ENCODE data around the gene SURF4. TPM values are rescaled to one million over a fixed set of nuclear protein-coding genes. Genes with fewer than 3 reads are reported as not detected.

SURF4 gene
- total and polyA plus RNA-seq, 3 donors from 2014 or later = 150 to 163 (median 151) TPM

DNA sequence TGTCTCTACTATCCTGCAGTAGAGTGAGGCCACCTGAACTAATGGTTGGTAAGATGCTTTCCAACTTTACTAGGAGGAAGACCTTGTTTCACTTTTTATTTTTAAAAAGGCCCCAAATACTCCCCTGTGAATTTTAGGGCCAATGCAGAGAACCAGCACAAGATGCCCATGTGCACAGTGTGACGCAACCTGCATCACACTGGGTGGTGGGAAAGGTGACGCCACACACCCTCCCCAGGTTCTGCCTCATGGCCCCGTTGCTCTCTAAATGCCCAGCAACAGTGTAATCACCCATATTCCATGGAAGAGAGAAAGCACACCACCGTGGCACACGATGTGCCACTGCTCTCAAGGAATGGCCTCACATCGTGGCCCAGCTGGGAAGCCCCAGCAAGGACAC is 6.4 kb downstream of the SURF4 start:
- no peaks in the 10 kb centered on the region for H3K9me3 ChIP-seq
- intact Hi-C loops (cut with DNase I; ENCODE audit: low total_unique reads) = no loop called here
- TF ChIP-seq POLR2A (IDR thresholded peaks at IDR 0.05) = no peak
- TF ChIP-seq, protein P1, sequence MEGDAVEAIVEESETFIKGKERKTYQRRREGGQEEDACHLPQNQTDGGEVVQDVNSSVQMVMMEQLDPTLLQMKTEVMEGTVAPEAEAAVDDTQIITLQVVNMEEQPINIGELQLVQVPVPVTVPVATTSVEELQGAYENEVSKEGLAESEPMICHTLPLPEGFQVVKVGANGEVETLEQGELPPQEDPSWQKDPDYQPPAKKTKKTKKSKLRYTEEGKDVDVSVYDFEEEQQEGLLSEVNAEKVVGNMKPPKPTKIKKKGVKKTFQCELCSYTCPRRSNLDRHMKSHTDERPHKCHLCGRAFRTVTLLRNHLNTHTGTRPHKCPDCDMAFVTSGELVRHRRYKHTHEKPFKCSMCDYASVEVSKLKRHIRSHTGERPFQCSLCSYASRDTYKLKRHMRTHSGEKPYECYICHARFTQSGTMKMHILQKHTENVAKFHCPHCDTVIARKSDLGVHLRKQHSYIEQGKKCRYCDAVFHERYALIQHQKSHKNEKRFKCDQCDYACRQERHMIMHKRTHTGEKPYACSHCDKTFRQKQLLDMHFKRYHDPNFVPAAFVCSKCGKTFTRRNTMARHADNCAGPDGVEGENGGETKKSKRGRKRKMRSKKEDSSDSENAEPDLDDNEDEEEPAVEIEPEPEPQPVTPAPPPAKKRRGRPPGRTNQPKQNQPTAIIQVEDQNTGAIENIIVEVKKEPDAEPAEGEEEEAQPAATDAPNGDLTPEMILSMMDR (IDR thresholded peaks at IDR 0.05) = no peak
- no peak overlapping the region for H3K4me3 ChIP-seq
- no peaks in the 10 kb centered on the region for H3K27me3 ChIP-seq
- H3K36me3 ChIP-seq (ENCODE audit: low read depth, missing control alignments) = no peaks in the 10 kb centered on the region
- H3K27ac ChIP-seq = no peak overlapping the region
- DNase-seq = no peak
- H3K4me1 ChIP-seq = peaks cover 20% of the 10 kb centered on the region
- 67 to 76% methylated on average over 6 of the region's 6 CpGs for WGBS, 2 donors

- no peak overlapping the region for H3K27ac ChIP-seq
- H3K27me3 ChIP-seq = no peaks in the 10 kb centered on the region
- H3K4me1 ChIP-seq = peaks cover 18% of the 10 kb centered on the region
- H3K36me3 ChIP-seq (ENCODE audit: low read depth, missing control alignments) = no peaks in the 10 kb centered on the region
- no peaks in the 10 kb centered on the region for H3K9me3 ChIP-seq
- H3K4me3 ChIP-seq = no peak overlapping the region
- no peak for DNase-seq
- TF ChIP-seq, protein P1 (IDR thresholded peaks at IDR 0.05) = no peak
- no peak for TF ChIP-seq POLR2A (IDR thresholded peaks at IDR 0.05)
- WGBS, 2 donors = 68 to 72% methylated on average over 18 of the region's 18 CpGs
- intact Hi-C loops (cut with DNase I; ENCODE audit: low total_unique reads) = no loop called here
Observed at GRCh38 chr9:133368249-133368881, 7.5 kb downstream of the SURF4 start.

DNA sequence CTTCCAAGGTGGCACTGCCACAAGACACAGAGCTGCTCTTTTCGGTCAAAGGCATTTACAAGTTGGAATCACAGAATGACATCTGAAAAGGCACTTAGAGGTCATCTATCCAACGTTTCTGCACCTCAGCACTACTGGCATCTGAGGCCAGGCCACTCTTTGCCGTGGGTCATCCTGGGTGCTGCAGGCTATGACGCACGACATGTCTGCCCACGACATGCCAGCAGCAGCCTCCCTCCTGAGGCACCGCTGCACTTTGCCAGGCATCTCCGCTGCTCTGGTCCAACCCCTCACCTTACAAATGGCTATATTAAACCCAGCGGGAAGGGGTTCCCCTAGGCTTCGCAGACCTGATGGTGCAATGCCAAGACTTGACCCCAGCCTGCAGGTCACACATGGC is 8.1 kb downstream of the SURF4 start:
- Histone ChIP-seq H3K4me3 (no peak overlapping the region), H3K27ac (no peak overlapping the region), H3K4me1 (peaks cover 13% of the 10 kb centered on the region), H3K9me3 (no peaks in the 10 kb centered on the region), H3K27me3 (no peaks in the 10 kb centered on the region), H3K36me3 (ENCODE audit: low read depth, missing control alignments) (no peaks in the 10 kb centered on the region)
- no peak for TF ChIP-seq POLR2A (IDR thresholded peaks at IDR 0.05)
- TF ChIP-seq, protein P1 (IDR thresholded peaks at IDR 0.05) = no peak
- 87 to 90% methylated on average over 8 to 10 of the region's 10 CpGs for WGBS, 2 donors
- DNase-seq = no peak
- intact Hi-C loops (cut with DNase I; ENCODE audit: low total_unique reads) = no loop called here

GRCh38 chr9:133367221-133367620 is 8.6 kb downstream of the SURF4 start:
- H3K36me3 ChIP-seq (ENCODE audit: low read depth, missing control alignments) = no peaks in the 10 kb centered on the region
- TF ChIP-seq, protein P1 (IDR thresholded peaks at IDR 0.05) = no peak
- TF ChIP-seq POLR2A (IDR thresholded peaks at IDR 0.05) = no peak
- peaks cover 13% of the 10 kb centered on the region for H3K4me1 ChIP-seq
- intact Hi-C loops (cut with DNase I; ENCODE audit: low total_unique reads) = no loop called here
- H3K27ac ChIP-seq = no peak overlapping the region
- H3K4me3 ChIP-seq = no peak overlapping the region
- no peaks in the 10 kb centered on the region for H3K27me3 ChIP-seq
- 89 to 93% methylated on average over 16 to 22 of the region's 22 CpGs for WGBS, 2 donors
- H3K9me3 ChIP-seq = no peaks in the 10 kb centered on the region
- no peak for DNase-seq

GRCh38 chr9:133366435-133366834 is 9.4 kb downstream of the SURF4 start:
- H3K4me1 ChIP-seq = peaks cover 6% of the 10 kb centered on the region
- no peaks in the 10 kb centered on the region for H3K27me3 ChIP-seq
- intact Hi-C loops (cut with DNase I; ENCODE audit: low total_unique reads) = no loop called here
- TF ChIP-seq, protein P1 (IDR thresholded peaks at IDR 0.05) = no peak
- TF ChIP-seq POLR2A (IDR thresholded peaks at IDR 0.05) = no peak
- no peak overlapping the region for H3K4me3 ChIP-seq
- H3K9me3 ChIP-seq = no peaks in the 10 kb centered on the region
- 86 to 92% methylated on average over 11 of the region's 11 CpGs for WGBS, 2 donors
- H3K27ac ChIP-seq = no peak overlapping the region
- H3K36me3 ChIP-seq (ENCODE audit: low read depth, missing control alignments) = no peaks in the 10 kb centered on the region
- DNase-seq = no peak
